ENCODE measurements around the gene FRY. TPM values are rescaled to one million over a fixed set of nuclear protein-coding genes. Genes with fewer than 3 reads are reported as not detected.
"Not testable (repeated sequence)": the region's sequence is repeated elsewhere in the genome, so short reads cannot be mapped to it uniquely, and the experiment has no call there.

Gene FRY
- total RNA-seq, 2 donors from 2014 or later = 10.3 to 13.7 TPM

DNA sequence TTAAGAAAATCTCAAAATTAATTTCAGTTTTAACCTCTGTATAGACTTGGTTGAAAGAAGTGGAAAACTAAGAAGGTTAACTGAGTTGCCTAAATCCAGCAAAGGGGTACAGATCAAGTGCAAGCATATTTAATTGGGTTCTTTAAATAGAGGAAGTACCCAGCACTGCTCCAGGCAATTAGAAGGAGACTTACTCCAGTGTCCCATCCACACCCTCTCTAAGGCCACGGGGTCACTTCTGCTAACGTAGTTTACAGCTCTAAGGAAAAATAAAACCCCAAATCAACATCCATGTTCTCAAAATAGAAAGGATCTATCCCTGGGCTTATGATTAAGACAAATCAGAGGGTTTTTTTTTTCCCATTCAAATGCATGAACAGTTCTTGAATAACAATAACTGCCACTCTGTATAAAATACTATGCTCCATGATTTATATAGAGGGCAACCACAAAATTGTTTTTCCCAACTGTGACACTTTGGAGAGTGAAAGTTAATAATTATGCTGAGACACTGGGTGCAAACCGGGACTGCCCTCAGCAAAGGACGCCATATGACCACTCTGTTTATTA lies 4.6 kb downstream of the FRY start:
- intact Hi-C loops (cut with DNase I, micrococcal nuclease) = loop anchor here in 1 of 2 donors (10.0 kb wide), 1 partner anchor 119 kb away; no protein-coding TSS in a partner anchor
- ATAC-seq (peak; percentile 68), DNase-seq (peak; percentile 25 to 47)

DNA sequence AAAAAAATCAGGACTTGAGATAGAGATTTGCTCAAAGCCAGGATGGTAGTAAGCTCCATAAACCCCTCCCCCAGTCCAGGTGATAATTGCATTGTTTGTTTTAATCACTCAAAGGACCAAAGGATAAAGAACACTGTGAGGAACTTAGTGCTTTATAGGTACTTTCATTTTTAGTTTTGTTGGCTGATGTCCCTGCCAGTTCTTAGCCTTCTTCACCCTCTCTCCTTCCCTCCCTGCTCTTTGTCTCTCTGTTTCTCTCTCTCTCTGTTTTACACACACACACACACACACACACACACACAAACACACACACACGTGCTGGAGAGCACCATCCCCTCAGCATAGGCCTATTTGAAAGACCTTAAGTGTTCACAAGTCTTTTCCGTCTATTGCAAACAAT lies 5.2 kb downstream of the FRY start:
- intact Hi-C loops (cut with DNase I, micrococcal nuclease) = loop anchor here in 1 of 2 donors (10.0 kb wide), 1 partner anchor 118 kb away; no protein-coding TSS in a partner anchor
- no peak for DNase-seq
- peak; percentile 80 for ATAC-seq

DNA sequence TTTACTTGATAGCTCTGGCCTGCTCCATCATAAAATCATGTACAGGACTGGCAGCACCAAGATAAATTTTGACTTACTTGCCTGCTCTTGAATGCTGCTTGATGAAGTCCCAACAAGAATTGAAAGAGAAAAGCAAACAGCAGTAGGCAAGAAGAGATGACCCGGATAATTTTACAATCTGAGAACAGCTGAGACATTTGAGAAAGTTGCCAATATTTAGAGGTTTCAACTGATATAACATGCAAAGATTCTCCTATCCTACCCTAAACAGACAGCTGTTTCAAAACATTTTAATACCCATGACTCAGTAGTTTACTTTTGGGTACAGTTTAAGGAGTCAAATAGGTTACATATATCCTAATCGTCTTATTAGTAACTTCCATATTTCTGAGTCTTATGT lies 5.9 kb downstream of the FRY start:
- DNase-seq = no peak
- no peak for ATAC-seq
- intact Hi-C loops (cut with DNase I, micrococcal nuclease) = loop anchor here in 1 of 2 donors (10.0 kb wide), 1 partner anchor 117 kb away; no protein-coding TSS in a partner anchor

DNA sequence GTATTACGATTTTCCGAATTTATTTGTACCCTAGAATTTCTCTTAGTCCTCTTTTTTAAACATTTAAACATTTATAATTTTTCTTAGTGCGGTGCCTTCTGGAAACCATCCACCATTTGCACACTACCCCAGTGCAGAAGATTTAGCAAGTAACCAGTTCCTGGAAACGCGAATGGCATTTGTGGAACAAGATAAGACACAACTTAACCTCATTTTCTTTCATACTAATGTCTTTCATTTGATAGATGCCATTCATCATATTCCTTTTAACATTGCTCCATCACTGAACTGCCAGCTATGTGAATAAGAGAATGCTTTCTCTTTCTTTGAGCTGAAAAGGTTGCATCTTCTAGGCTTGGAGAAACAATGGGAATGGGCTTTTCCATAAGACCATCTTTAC lies 6.8 kb downstream of the FRY start:
- intact Hi-C loops (cut with DNase I, micrococcal nuclease) = loop anchor here in 1 of 2 donors (10.0 kb wide), 1 partner anchor 116 kb away; no protein-coding TSS in a partner anchor
- ATAC-seq (no peak), DNase-seq (no peak)

DNA sequence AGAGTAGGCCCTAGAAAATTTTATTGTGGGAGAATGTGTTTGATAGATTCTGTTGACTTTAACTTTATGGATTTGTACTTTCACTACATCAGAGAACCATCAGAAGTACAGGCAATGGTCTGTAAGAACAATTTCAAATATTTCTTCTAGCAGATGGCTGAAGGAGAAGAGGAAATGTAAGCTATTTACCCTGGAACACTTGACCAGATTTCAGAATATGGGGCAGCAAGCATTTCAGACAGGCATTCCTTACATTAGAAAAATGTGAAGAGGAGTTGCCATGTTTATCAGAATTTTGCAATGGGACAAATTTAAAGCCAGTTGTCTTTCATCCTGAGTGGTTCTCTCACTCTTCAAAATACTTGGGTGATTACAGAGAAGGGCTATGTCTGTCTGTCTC lies 7.5 kb downstream of the FRY start:
- peak; percentile 18 for ATAC-seq
- DNase-seq = no peak
- intact Hi-C loops (cut with DNase I, micrococcal nuclease) = loop anchor here in 1 of 2 donors (10.0 kb wide), 1 partner anchor 116 kb away; no protein-coding TSS in a partner anchor

DNA sequence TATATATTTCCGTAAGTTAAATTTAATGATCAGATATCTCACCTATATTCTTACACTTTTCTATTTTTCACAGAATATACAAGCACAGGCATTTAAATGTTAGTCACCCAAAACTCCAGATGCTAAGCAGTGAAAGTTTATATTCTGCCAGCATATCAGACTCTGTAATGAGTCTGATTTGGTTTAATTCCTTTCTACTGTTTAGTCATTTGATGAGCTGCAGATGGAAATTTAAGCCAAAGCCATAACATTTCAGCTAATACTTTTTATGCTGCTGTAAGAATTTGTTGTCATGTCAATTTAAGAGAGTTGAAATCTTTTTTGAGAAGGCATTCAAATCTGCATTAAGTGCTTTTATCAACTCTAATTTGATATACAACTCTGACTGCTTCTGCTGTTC lies 8.0 kb downstream of the FRY start:
- intact Hi-C loops (cut with DNase I, micrococcal nuclease) = loop anchor here in 1 of 2 donors (10.0 kb wide), 1 partner anchor 115 kb away; no protein-coding TSS in a partner anchor
- DNase-seq (no peak), ATAC-seq (no peak)

DNA sequence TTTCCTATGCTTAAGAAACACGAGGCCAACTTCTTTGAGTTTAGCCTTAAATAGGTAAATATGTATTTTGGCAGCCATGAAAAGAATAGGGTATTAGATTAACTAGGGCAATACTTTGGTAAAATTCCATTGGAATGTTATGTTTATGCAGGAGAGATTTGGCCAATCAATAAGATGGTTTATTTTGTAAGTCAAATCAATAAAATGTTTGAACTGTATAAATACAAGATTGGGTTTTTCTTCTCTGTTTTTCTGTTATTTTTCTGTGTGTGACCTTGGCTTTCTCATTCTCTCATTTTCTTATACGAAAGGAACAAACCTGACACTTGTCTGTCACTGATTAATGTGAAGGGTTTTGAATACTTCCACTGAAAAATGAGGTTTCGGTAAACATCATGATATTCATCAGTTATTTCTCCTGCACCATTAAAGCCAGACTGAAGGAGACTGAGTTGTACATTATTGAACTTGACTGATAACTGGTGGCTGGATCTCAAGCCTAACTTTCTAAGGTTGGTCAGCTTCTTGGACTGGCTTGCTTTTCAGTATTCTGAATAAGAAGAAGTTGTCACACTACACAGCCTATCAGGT lies 8.6 kb downstream of the FRY start:
- DNase-seq (no peak), ATAC-seq (no peak)
- intact Hi-C loops (cut with DNase I, micrococcal nuclease) = no loop called here

DNA sequence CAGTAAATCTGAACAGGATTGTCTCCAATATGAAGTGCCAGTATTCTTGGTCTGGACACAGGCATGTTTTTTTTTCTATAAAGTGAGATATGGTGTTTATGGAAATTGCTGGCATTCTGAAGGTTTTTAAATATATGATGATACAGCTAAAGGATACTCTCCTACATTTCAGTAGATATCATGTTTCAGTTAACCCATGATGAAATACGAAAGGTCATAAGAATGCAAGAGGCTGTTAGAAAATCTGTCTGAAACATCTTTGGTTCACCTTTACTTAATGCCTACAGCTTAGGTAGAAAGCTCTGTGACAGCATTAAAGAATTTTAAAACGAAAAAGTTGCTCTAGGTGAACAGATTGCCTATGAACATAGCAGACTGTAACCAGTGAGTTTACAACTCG lies 9.1 kb downstream of the FRY start:
- no peak for DNase-seq
- intact Hi-C loops (cut with DNase I, micrococcal nuclease) = no loop called here
- no peak for ATAC-seq

DNA sequence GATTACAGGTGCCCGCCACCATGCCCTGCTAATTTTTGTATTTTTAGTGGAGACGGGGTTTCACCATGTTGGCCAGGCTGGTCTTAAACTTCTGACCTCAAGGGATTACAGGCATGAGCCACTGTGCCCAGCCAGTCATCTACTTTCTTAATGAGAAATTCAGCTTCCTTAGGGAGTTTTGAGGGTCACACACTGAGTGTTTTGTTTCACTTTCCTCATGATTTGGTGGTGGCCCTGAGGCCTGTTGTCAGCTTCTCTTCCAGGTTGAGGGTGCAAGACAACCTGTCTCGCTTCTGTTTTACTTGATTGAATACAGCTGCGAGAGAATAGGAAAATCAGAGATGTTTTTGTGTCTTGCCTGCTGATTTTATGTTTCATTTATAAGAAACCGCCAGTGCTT lies 9.9 kb downstream of the FRY start:
- intact Hi-C loops (cut with DNase I, micrococcal nuclease) = no loop called here
- ATAC-seq (no peak), DNase-seq (no peak)

DNA sequence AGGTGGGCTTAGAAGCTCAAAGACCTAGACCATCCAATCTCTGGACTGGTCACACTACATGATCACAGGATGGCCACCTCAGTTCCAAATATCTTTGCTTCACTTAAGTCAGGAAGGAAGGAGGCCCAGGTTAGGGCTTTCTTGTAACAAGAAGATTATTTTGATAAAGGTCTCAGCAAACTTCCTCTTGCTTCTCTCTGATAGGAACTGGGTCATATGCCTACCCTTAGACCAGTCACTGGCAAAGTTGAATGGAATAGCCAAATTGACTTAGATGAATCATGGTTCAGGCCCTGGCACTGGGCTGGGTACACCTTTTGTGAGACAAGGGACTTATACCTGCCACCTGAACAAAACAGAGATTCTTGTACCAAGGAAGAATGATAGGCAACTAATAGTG lies 11.0 kb downstream of the FRY start:
- intact Hi-C loops (cut with DNase I, micrococcal nuclease) = no loop called here
- ATAC-seq (no peak), DNase-seq (no peak)

DNA sequence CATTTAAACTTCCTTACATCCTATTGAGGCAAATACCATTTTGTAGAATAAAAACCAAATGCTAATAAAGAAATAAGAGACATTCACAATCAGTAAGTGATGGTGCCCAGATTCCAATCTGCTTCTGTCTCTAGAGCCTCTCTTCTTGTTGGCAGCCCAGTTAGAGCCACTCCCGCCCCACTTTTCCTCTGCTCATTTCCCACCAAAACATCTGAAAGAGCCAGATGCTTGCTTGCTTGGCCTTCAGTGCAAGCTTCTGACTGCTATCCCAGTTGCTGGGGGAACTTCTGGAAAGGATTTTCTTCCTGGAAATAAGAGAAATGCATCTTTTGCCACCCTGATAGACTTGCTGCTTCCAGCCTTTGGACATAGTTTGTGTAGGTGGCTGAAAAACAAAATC lies 12.9 kb downstream of the FRY start:
- ATAC-seq = no peak
- DNase-seq = no peak
- intact Hi-C loops (cut with DNase I, micrococcal nuclease) = no loop called here

DNA sequence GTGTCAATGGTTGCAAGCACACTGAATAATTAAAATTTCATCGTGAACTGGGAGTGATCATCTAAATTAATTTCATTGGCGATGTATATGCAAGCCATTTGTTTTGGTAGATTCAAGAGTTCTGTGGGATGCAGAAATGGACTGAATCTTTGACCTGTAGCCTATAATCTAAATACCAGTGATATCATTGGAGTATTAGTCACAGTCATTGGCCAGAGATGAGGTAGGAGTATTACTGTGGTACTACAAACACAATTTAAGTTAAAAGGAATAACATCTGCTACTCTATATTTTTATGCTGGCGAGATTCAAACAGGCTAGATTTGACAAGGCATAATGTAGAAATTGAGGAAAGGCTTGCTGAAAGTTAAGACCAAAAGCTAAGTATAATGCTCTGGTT lies 14.0 kb downstream of the FRY start:
- DNase-seq (no peak), ATAC-seq (no peak)
- intact Hi-C loops (cut with DNase I, micrococcal nuclease) = no loop called here

DNA sequence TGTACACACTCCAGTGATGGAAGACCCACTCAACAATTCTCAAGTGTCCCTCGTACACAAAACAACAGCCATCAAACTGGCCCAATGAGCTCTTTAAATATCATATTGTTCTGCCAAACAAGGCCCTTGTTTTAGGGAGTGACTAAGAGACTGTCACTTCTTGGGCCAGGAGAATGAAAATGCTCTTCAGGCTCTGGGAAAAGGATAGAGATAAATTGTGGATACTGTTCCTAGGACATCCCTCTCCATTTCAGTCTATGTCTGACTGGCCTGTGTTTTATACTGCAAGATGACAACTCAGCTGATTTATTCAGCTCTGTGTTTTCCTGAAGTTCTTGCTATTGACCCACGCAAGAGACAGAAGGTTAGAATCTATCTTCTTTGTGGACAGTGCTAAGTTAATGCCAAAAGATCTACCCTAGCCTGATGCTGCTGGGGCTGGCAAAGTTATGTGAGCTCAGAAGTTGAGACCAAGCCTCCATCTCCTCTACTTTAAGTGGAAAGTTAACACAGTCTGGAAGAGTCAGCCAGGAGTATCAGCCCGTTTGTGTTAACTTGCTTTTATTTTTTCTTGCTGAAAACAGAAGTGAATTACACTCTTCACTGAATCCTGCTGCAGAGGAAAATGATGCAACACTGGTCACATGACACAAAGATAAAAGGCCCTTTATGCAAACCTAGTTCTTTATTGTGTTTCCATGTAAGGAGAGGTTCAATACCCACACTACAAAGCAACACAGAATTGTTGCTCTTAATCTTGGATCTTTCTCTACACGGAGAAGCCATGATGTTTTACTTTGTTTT lies 14.6 kb downstream of the FRY start:
- DNase-seq = no peak
- ATAC-seq = peak; percentile 77
- intact Hi-C loops (cut with DNase I, micrococcal nuclease) = no loop called here

DNA sequence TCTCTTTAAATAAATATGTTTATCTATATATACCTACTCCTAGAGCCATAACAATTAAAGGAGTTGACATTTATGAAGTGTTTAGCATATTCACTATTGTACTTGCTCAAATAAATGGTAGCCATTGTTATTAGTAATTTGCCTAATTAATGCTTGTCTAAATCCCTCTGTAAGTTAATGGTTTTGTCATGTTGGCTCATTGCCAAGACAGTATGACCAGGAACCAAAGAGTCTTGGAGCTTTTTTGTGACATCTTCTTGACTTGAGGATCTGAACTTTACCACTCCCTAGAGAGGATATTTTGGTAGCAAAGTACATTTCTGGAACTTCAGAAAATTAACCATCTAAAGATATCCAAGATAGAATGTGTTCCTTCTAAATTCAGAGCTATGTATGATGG lies 15.5 kb downstream of the FRY start:
- ATAC-seq (no peak), DNase-seq (no peak)
- intact Hi-C loops (cut with DNase I, micrococcal nuclease) = no loop called here

DNA sequence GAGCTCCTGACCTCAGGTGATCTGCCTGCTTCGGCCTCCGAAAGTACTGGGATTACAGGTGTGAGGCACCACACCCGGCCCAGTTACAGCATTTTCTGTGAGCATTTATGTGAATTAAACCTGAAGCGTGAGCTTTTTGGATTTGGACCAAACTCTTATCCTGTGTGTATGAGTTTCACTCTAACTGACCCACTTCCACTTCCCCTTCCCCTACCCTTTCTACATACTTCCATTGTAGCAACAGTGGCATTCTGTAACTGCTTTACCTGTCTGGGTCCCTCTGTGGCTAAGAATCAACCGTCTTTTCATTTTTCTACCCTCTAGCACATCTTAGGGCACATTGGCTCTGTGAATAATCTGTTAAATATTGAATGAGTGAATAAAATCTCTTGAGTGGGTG lies 16.2 kb downstream of the FRY start:
- no peak for ATAC-seq
- DNase-seq = no peak
- intact Hi-C loops (cut with DNase I, micrococcal nuclease) = no loop called here

DNA sequence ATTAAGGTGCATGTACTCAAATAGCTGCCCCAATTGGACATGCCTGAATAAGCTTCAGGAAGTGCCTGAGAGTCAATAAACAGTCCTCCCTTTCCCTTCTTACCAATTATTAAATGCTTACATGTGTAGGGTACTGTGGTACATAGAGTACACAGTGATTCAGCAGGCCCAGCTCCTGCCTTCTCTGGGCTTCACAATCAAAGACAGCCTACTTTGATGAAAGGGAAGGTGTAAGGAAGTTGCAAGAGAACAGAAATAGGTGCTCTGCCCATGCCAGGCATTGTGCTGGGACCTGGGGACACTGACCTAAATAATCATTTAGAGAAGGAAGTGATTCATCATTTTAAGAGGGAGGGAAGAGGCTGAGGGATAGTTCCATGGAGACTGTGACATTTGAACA lies 17.2 kb downstream of the FRY start:
- intact Hi-C loops (cut with DNase I, micrococcal nuclease) = no loop called here

DNA sequence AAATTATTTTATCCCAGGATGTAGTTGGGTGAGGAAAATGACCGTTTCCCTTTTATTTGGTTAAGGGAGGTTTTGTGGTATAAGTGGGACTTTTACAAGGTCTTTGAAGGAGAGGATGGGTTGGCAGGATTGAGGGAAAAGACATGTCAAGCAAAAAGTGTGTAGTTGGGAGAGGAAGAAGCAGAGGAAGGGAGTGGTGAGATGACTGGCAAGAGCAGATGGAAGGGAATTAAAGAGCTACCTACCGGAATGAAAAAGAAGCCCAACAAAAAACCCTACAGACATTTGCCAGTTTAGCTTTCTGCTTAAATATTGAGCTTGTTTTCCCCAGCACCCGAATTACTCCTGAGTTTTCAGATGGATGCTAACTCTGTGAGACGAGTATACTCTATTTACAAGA lies 19.6 kb downstream of the FRY start:
- no peak for DNase-seq
- intact Hi-C loops (cut with DNase I, micrococcal nuclease) = no loop called here
- no peak for ATAC-seq

More for the DNA sequence above, 17.2 kb downstream of the FRY start:
- DNase-seq (no peak), ATAC-seq (peak; percentile 45)

DNA sequence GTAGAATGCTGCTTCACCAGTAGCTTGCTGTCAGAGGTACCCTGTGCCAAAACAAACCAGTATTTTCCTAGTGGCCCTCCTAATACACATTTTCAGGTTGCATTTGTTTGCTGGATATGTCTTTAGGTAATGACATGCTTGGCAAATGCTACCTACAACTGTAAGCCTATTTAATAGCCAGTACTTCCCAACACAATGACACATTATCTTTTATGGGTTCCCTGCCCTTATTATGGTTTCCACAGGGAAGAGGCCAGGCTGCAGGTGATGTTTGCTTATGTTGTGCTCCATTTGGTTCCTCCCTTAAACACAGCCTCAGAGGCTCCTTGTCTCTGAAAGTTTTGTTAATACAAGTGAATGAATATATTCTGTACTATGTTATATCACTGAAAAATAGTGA lies 24.7 kb downstream of the FRY start:
- intact Hi-C loops (cut with DNase I, micrococcal nuclease) = no loop called here
- ATAC-seq (peak; percentile 94), DNase-seq (peak; percentile 28 to 45)

DNA sequence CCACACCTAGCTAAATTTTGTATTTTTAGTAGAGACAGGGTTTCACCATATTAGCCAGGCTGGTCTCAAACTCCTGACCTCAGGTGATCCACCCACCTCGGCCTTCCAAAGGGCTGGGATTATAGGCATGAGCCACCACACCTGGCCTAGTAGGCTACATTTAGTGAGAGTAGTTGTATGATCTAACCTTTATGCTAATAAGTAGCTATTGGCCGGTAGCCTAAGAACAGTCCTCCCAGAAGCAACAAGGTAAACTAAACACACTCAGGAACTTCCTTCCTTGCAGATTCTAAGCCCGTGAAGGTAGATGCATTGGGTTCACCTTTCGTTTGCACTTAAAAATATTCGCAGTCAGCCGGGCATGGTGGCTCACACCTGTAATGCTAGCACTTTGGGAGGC lies 25.8 kb downstream of the FRY start:
- intact Hi-C loops (cut with DNase I, micrococcal nuclease); DNase-seq: not testable (repeated sequence)
- ATAC-seq = peak; percentile 39

DNA sequence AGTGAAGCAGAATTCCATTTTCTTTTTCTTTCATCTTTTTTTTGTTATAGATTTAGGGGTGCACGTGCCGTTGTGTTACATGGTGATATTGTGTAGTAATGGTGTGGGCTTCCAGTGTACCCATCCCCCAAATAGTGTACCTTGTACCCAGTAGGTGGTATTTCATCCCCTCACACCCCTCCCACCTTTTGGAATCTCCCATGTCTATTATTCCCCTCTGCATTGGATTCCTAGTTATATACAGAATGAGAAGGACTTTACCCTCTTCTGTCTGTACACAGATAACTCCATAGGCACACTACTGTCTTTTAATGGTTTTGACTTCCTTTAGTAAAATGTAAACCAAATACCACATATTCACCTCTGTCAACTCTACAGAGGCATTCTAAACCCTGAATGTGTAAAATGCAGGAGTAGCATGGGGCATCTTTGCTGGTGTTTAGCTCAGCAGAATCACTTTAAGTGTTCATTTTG lies 28.0 kb downstream of the FRY start:
- DNase-seq = no peak
- intact Hi-C loops (cut with DNase I, micrococcal nuclease) = no loop called here
- peak; percentile 72 for ATAC-seq

Data from left colon (tissue), 2 donors.